ENCODE measurements around the gene ZBTB42. TPM values are rescaled to one million over a fixed set of nuclear protein-coding genes. Genes with fewer than 3 reads are reported as not detected.

The ZBTB42 gene
- total RNA-seq, 1 donor from 2014 or later = 2.6 TPM

DNA sequence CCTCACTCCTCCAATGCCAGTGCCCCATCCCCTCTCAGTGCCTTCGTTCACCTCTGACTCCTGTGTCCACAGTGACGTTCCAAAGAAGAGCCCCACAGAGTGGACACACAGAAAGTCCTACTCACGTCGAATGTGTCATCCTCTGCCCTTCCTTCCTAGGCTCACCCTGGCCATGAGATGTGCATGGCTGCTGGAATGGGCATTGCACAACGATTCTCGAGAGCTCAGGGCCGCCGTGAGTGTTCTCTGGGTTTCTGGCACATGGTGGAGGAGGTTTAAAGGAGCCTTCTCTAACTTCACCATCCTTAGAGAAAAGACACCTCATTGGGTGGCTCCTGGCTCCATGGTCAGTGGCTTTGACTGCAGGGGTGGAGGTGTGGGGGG, 51.4 kb downstream of the ZBTB42 start:
- Mint-ChIP-seq H3K4me1 (ENCODE audit: low read depth) (no peaks in the 10 kb centered on the region), H3K36me3 (ENCODE audit: low read depth) (no peaks in the 10 kb centered on the region), H3K4me3 (ENCODE audit: unreplicated experiment) (no peak overlapping the region), H3K27me3 (ENCODE audit: low read depth) (peaks cover 25% of the 10 kb centered on the region), H3K9me3 (ENCODE audit: low read depth) (no peaks in the 10 kb centered on the region), H3K27ac (ENCODE audit: unreplicated experiment) (no peak overlapping the region)
- TF ChIP-seq, protein P1, sequence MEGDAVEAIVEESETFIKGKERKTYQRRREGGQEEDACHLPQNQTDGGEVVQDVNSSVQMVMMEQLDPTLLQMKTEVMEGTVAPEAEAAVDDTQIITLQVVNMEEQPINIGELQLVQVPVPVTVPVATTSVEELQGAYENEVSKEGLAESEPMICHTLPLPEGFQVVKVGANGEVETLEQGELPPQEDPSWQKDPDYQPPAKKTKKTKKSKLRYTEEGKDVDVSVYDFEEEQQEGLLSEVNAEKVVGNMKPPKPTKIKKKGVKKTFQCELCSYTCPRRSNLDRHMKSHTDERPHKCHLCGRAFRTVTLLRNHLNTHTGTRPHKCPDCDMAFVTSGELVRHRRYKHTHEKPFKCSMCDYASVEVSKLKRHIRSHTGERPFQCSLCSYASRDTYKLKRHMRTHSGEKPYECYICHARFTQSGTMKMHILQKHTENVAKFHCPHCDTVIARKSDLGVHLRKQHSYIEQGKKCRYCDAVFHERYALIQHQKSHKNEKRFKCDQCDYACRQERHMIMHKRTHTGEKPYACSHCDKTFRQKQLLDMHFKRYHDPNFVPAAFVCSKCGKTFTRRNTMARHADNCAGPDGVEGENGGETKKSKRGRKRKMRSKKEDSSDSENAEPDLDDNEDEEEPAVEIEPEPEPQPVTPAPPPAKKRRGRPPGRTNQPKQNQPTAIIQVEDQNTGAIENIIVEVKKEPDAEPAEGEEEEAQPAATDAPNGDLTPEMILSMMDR (IDR thresholded peaks at IDR 0.05) = no peak
- peak; percentile 30 for DNase-seq (ENCODE audit: low spot score)

Other genes with a start within 250 kb of the ZBTB42 start
- not detected in 3 replicates for gene C14orf180, start 221.3 kb upstream of the ZBTB42 start, total RNA-seq
- gene TMEM179, start 196.3 kb upstream of the ZBTB42 start, total RNA-seq = 0.54 to 1.2 TPM (median 0.75 TPM) in 3 replicates
- gene INF2, start 111.5 kb upstream of the ZBTB42 start, total RNA-seq = 117 to 152 TPM (median 121 TPM) in 3 replicates
- gene ADSS1, start 76.9 kb upstream of the ZBTB42 start, total RNA-seq = 7.1 to 9.9 TPM (median 7.9 TPM) in 3 replicates
- gene SIVA1, start 48.0 kb upstream of the ZBTB42 start, total RNA-seq = 47.0 to 54.9 TPM (median 47.4 TPM) in 3 replicates
- 143 to 158 TPM (median 156 TPM) in 3 replicates for gene AKT1, start 5.4 kb upstream of the ZBTB42 start, total RNA-seq
- gene CEP170B, start 64.2 kb downstream of the ZBTB42 start, total RNA-seq = 31.7 to 39.6 TPM (median 39.2 TPM) in 3 replicates
- 0.07 to 0.10 TPM in 2 of 3 replicates, not detected in the other for gene PLD4, start 123.8 kb downstream of the ZBTB42 start, total RNA-seq
- 271 to 361 TPM (median 274 TPM) in 3 replicates for gene AHNAK2, start 177.3 kb downstream of the ZBTB42 start, total RNA-seq
- gene CLBA1, start 184.7 kb downstream of the ZBTB42 start, total RNA-seq = 6.0 to 6.3 TPM (median 6.3 TPM) in 3 replicates
- gene CDCA4, start 220.0 kb downstream of the ZBTB42 start, total RNA-seq = 15.6 to 18.8 TPM (median 18.0 TPM) in 3 replicates

Measured in chondrocyte (in vitro differentiated cells).